GM12878 (cell line): Measurements from ENCODE around the gene ZG16B. TPM values are rescaled to one million over a fixed set of nuclear protein-coding genes. Genes with fewer than 3 reads are reported as not detected.

Experiments used
- ATAC-seq: fragments of 200-7000 bp; cut with Tn5 transposase; 3 replicates; pipeline ENCODE4 v1.9.1; 2020; ENCODE audit warnings: mild to moderate bottlenecking, moderate library complexity
- BruUV-seq: library from RNA; stranded (reverse); fragments of 400-500 nt; replicated peaks from 2 replicates; lab custom pipeline; 2021; lab: Mats Ljungman, UMichigan
- CTCF ChIA-PET: fragments of 300-600 bp; sonication (Branson Sonifier 250); formaldehyde crosslinking; extraction: SDS; loops from one replicate; lab custom pipeline; 2021; ENCODE audit warnings: inconsistent platforms; lab: Yijun Ruan, JAX
- POLR2A ChIA-PET: fragments of 350-600 bp; formaldehyde crosslinking; extraction: SDS; loops from one replicate; lab custom pipeline; 2021; ENCODE audit warnings: inconsistent platforms; lab: Charles Lee
- RAD21 ChIA-PET: fragments of 300-600 bp; sonication (Branson Sonifier 250); formaldehyde crosslinking; loops from one replicate; lab custom pipeline; 2023; ENCODE audit warnings: antibody characterized with exemption; ENCODE audit not compliant: unreplicated experiment; lab: Charles Lee
- SMC1A ChIA-PET: fragments of 300-600 bp; sonication (Branson Sonifier 250); formaldehyde crosslinking; loops from one replicate; lab custom pipeline; 2023; ENCODE audit not compliant: unreplicated experiment, uncharacterized antibody; lab: Charles Lee
- DNase-seq: peaks from one replicate; pipeline ENCODE4 v3.0.0-alpha.2; 2011; ENCODE audit warnings: low read depth, low spot score
- FAIRE-seq: peaks from 3 replicates; lab custom pipeline; 2011; peaks lifted over from hg19 to GRCh38; lab: Jason Lieb, UNC
- H2AFZ ChIP-seq: 2 replicates; pipeline ENCODE4 v1.6.0; 2011; ENCODE audit warnings: low read depth, low read length, control low read depth; ENCODE audit not compliant: control insufficient read depth
- H3K27ac ChIP-seq: 2 replicates; pipeline ENCODE4 v1.5.1; 2011; ENCODE audit warnings: control low read depth; ENCODE audit not compliant: control insufficient read depth, insufficient read depth
- H3K27me3 ChIP-seq, 2 experiments: replicated peaks in 1 of 2; 2 replicates each; pipeline versions ENCODE4 v1.6.0 to v1.6.1; 2011; ENCODE audit warnings: low read length in 1 of 2; ENCODE audit not compliant: control insufficient read depth in 2 of 2, insufficient read depth in 2 of 2
- H3K36me3 ChIP-seq, 2 experiments: 2 replicates each; pipeline ENCODE4 v1.5.1; 2011; ENCODE audit warnings: low read length in 1 of 2; ENCODE audit not compliant: control insufficient read depth in 2 of 2, insufficient read depth in 2 of 2
- H3K4me1 ChIP-seq: 2 replicates; pipeline ENCODE4 v1.6.1; 2011; ENCODE audit warnings: mild to moderate bottlenecking, low read length, moderate library complexity, mixed read lengths; ENCODE audit not compliant: control insufficient read depth, insufficient read depth
- H3K4me2 ChIP-seq: 2 replicates; pipeline ENCODE4 v1.6.0; 2011; ENCODE audit warnings: control low read depth; ENCODE audit not compliant: control insufficient read depth, insufficient read depth
- H3K4me3 ChIP-seq: fragments of 200-600 bp; sonication (generic); 2 replicates; pipeline ENCODE4 v1.5.1; 2016
- H3K79me2 ChIP-seq: 2 replicates; pipeline ENCODE4 v1.6.0; 2011; ENCODE audit warnings: low read length; ENCODE audit not compliant: control insufficient read depth, insufficient read depth
- H3K9ac ChIP-seq: 2 replicates; pipeline ENCODE4 v1.8.0; 2011; ENCODE audit warnings: low read length, control low read depth, mixed read lengths; ENCODE audit not compliant: control insufficient read depth, insufficient read depth
- H3K9me3 ChIP-seq: replicated peaks from 3 replicates; pipeline ENCODE4 v1.5.1; 2011; ENCODE audit warnings: mild to moderate bottlenecking, low read length; ENCODE audit not compliant: control insufficient read depth, insufficient read depth
- H4K20me1 ChIP-seq: 2 replicates; pipeline ENCODE4 v1.6.0; 2011; ENCODE audit not compliant: control insufficient read depth, insufficient read depth
- CBX5 ChIP-seq: sonication (generic); IDR thresholded peaks from 2 replicates; pipeline ENCODE4 v1.6.1; 2016; ENCODE audit warnings: low read depth, moderate library complexity, mild to moderate bottlenecking, inconsistent platforms
- EGR1 ChIP-seq, 2 experiments: IDR thresholded peaks; 1 replicate in 1 of 2; 2 replicates in 1 of 2; pipeline ENCODE4 v1.6.1; 2011 to 2012; ENCODE audit warnings: low read depth in 2 of 2, low read length in 2 of 2, borderline replicate concordance in 1 of 2, mild to moderate bottlenecking in 1 of 2, moderate library complexity in 1 of 2
- EZH2 ChIP-seq: IDR thresholded peaks from 2 replicates; pipeline ENCODE4 v1.6.1; 2012; ENCODE audit warnings: low read depth, mild to moderate bottlenecking, control low read depth, inconsistent platforms, low read length, borderline replicate concordance; ENCODE audit not compliant: control insufficient read depth
- HDAC6 ChIP-seq: fragments of 200-600 bp; sonication (generic); IDR thresholded peaks from one replicate; pipeline ENCODE4 v1.8.0; 2017; ENCODE audit warnings: antibody characterized with exemption; ENCODE audit not compliant: unreplicated experiment
- JUND ChIP-seq: IDR thresholded peaks from 2 replicates; pipeline ENCODE4 v1.6.1; 2012; ENCODE audit warnings: low read depth, mild to moderate bottlenecking, low read length, improper control_type of control experiment, moderate library complexity
- MYC ChIP-seq: IDR thresholded peaks from 2 replicates; pipeline ENCODE4 v1.6.1; 2011; ENCODE audit warnings: mild to moderate bottlenecking, low read length, moderate library complexity, inconsistent platforms; ENCODE audit not compliant: insufficient read depth, insufficient replicate concordance, insufficient read length, severe bottlenecking
- NR2C1 ChIP-seq: fragments of 450-650 bp; IDR thresholded peaks from 2 replicates; pipeline ENCODE4 v1.6.1; 2017; ENCODE audit warnings: antibody characterized with exemption, mild to moderate bottlenecking, moderate library complexity
- RBBP5 ChIP-seq: fragments of 200-600 bp; sonication (generic); conservative IDR thresholded peaks from 2 replicates; pipeline ENCODE4 v1.6.1; 2016
- SIN3A ChIP-seq: IDR thresholded peaks from 2 replicates; pipeline ENCODE4 v1.6.1; 2012; ENCODE audit warnings: low read depth, low read length, improper control_type of control experiment
- SMAD5 ChIP-seq: IDR thresholded peaks from 2 replicates; pipeline ENCODE4 v1.6.1; 2016; ENCODE audit warnings: antibody characterized with exemption, low read depth
- TCF3 ChIP-seq: IDR thresholded peaks from 2 replicates; pipeline ENCODE4 v1.6.1; 2012; ENCODE audit warnings: low read depth, mild to moderate bottlenecking, low read length, borderline replicate concordance; ENCODE audit not compliant: insufficient read depth
- ZZZ3 ChIP-seq: IDR thresholded peaks from 2 replicates; pipeline ENCODE4 v1.6.1; 2011; ENCODE audit warnings: low read depth; ENCODE audit not compliant: control insufficient read depth, insufficient read length
- WGBS: methylation state at CpG from one replicate; pipeline ENCODE4 v1.1.6; 2016; ENCODE audit warnings: low lambda C conversion rate; ENCODE audit not compliant: insufficient replicate concordance, insufficient coverage; ENCODE audit errors: missing lambda C conversion rate; 5-methylcytosine and 5-hydroxymethylcytosine counted together
- in situ Hi-C: fragments of 300-500 bp; cut with MboI; formaldehyde crosslinking; loops from 9 replicates; pipeline ENCODE4 v1.14.3; 2018; ENCODE audit warnings: mixed read lengths
- intact Hi-C: fragments of 100-400 bp; cut with micrococcal nuclease; formaldehyde crosslinking; loops from one replicate; pipeline ENCODE4 v1.14.2; 2022; ENCODE audit not compliant: unreplicated experiment
- polyA plus RNA-seq, 11 experiments: library from polyadenylated mRNA; depleted of rRNA in 4 of 11; unstranded in 6 of 11; stranded (reverse) in 5 of 11; fragments of >200 nt; fragmentation: Nextera tagmentation in 4 of 11; fragmentation: Illumina TruSeq in 1 of 11; extraction: Ambion mirVana in 4 of 11; extraction: Trizol in 1 of 11; gene quantifications; 1 replicate in 1 of 11; 2 replicates in 10 of 11; pipeline versions ENCODE4 v1.2.1 to v1.2.3, GENCODE V29; 2011 to 2016; ENCODE audit warnings: inconsistent platforms in 2 of 11, missing spikeins in 2 of 11, low read depth in 1 of 11
- total RNA-seq, 4 experiments: library from RNA; depleted of rRNA in 3 of 4; stranded (reverse); fragments of >200 nt in 3 of 4; fragmentation: Illumina TruSeq in 1 of 4; extraction: Trizol in 1 of 4; gene quantifications; 2 replicates each; pipeline versions ENCODE4 v1.2.1 to v1.2.3, GENCODE V29; 2013 to 2021
- TF ChIP-seq, protein P1 (sequence below): fragments of 450-650 bp; IDR thresholded peaks from 2 replicates; pipeline ENCODE4 v1.6.1; 2018; ENCODE audit warnings: mild to moderate bottlenecking, low read depth, moderate library complexity; ENCODE audit not compliant: partially characterized antibody
- TF ChIP-seq, protein P2 (sequence below): fragments of 450-650 bp; IDR thresholded peaks from 2 replicates; pipeline ENCODE4 v1.6.1; 2017; ENCODE audit warnings: mild to moderate bottlenecking, moderate library complexity
- TF ChIP-seq, protein P3 (sequence below): fragments of 450-650 bp; IDR thresholded peaks from 2 replicates; pipeline ENCODE4 v1.6.1; 2016; ENCODE audit warnings: mild to moderate bottlenecking

ZG16B gene
- total and polyA plus RNA-seq, 10 of the 15 experiments (the other 5 are each of a cell fraction or from before 2014, with no cell fraction given): 1.00 to 11.6 (median 5.8) TPM

DNA sequence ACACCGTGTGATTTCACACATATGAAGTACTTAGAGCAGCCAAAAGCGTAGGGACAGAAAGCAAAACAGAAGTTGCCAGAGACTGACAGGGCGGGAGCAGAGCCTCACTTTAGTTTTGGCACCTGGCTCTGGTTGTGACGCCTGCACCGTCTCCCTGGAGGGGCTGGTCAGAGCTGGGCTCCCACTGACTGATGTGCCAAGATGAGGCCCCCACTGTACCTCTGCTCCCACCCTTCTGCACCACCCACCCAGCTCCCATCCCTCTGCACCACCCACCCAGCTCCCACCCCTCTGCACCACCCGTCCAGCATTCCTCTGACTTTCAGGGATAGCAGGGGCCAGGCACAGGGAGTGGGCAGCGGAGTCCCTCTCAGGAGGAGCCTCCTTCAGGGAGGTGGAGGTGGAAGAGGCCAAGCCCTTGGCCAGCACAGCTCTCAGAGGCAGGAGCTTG, 16.3 kb upstream of the ZG16B start:
- FAIRE-seq (no peak), DNase-seq (no peak), ATAC-seq (no peak)
- Histone ChIP-seq H3K4me1 (no peaks in the 10 kb centered on the region), H3K9me3 (no peaks in the 10 kb centered on the region), H3K9ac (no peak overlapping the region), H3K4me3 (no peak overlapping the region), H3K79me2 (peaks cover 7% of the 10 kb centered on the region), H4K20me1 (no peaks in the 10 kb centered on the region), H3K36me3 (no peaks in the 10 kb centered on the region), H2AFZ (no peak overlapping the region), H3K27me3 (peaks cover 0 to 4% of the 10 kb centered on the region in 2 experiments; a peak in 2 of 4 replicates), H3K4me2 (no peak overlapping the region), H3K27ac (no peak overlapping the region)
- SMC1A ChIA-PET: interaction anchor here (1.0 kb wide), 1 partner anchor 104 kb away, joined by 3 read pairs; no protein-coding TSS in a partner anchor
- POLR2A ChIA-PET: no interaction called here
- no TSS peak for BruUV-seq
- intact Hi-C loops (no loop called here), in situ Hi-C loops (no loop called here)
- CTCF ChIA-PET: no interaction called here
- WGBS: 55% methylated on average over 7 of the region's 7 CpGs
- RAD21 ChIA-PET: no interaction called here
- no peak for TF ChIP-seq EZH2
- TF ChIP-seq, protein P1, sequence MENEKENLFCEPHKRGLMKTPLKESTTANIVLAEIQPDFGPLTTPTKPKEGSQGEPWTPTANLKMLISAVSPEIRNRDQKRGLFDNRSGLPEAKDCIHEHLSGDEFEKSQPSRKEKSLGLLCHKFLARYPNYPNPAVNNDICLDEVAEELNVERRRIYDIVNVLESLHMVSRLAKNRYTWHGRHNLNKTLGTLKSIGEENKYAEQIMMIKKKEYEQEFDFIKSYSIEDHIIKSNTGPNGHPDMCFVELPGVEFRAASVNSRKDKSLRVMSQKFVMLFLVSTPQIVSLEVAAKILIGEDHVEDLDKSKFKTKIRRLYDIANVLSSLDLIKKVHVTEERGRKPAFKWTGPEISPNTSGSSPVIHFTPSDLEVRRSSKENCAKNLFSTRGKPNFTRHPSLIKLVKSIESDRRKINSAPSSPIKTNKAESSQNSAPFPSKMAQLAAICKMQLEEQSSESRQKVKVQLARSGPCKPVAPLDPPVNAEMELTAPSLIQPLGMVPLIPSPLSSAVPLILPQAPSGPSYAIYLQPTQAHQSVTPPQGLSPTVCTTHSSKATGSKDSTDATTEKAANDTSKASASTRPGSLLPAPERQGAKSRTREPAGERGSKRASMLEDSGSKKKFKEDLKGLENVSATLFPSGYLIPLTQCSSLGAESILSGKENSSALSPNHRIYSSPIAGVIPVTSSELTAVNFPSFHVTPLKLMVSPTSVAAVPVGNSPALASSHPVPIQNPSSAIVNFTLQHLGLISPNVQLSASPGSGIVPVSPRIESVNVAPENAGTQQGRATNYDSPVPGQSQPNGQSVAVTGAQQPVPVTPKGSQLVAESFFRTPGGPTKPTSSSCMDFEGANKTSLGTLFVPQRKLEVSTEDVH: no peak
- no peak for TF ChIP-seq JUND
- TF ChIP-seq SMAD5: no peak
- TF ChIP-seq, protein P2, sequence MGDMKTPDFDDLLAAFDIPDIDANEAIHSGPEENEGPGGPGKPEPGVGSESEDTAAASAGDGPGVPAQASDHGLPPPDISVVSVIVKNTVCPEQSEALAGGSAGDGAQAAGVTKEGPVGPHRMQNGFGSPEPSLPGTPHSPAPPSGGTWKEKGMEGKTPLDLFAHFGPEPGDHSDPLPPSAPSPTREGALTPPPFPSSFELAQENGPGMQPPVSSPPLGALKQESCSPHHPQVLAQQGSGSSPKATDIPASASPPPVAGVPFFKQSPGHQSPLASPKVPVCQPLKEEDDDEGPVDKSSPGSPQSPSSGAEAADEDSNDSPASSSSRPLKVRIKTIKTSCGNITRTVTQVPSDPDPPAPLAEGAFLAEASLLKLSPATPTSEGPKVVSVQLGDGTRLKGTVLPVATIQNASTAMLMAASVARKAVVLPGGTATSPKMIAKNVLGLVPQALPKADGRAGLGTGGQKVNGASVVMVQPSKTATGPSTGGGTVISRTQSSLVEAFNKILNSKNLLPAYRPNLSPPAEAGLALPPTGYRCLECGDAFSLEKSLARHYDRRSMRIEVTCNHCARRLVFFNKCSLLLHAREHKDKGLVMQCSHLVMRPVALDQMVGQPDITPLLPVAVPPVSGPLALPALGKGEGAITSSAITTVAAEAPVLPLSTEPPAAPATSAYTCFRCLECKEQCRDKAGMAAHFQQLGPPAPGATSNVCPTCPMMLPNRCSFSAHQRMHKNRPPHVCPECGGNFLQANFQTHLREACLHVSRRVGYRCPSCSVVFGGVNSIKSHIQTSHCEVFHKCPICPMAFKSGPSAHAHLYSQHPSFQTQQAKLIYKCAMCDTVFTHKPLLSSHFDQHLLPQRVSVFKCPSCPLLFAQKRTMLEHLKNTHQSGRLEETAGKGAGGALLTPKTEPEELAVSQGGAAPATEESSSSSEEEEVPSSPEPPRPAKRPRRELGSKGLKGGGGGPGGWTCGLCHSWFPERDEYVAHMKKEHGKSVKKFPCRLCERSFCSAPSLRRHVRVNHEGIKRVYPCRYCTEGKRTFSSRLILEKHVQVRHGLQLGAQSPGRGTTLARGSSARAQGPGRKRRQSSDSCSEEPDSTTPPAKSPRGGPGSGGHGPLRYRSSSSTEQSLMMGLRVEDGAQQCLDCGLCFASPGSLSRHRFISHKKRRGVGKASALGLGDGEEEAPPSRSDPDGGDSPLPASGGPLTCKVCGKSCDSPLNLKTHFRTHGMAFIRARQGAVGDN: no peak
- no peak for TF ChIP-seq RBBP5
- TF ChIP-seq TCF3: no peak
- no peak for TF ChIP-seq CBX5
- no peak for TF ChIP-seq EGR1 (IDR thresholded peaks at IDR 0.05; ENCODE audit: borderline replicate concordance in 1 of 2, low read depth in 2 of 2, low read length in 2 of 2)
- TF ChIP-seq, protein P3, sequence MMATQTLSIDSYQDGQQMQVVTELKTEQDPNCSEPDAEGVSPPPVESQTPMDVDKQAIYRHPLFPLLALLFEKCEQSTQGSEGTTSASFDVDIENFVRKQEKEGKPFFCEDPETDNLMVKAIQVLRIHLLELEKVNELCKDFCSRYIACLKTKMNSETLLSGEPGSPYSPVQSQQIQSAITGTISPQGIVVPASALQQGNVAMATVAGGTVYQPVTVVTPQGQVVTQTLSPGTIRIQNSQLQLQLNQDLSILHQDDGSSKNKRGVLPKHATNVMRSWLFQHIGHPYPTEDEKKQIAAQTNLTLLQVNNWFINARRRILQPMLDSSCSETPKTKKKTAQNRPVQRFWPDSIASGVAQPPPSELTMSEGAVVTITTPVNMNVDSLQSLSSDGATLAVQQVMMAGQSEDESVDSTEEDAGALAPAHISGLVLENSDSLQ: no peak
- no peak for TF ChIP-seq HDAC6
- no peak for TF ChIP-seq ZZZ3
- TF ChIP-seq MYC: no peak
- no peak for TF ChIP-seq NR2C1
- TF ChIP-seq SIN3A: no peak
